AG04450 (cell line): ENCODE results near the gene GLOD5. TPM values are rescaled to one million over a fixed set of nuclear protein-coding genes. Genes with fewer than 3 reads are reported as not detected.
"Not testable (repeated sequence)": the region's sequence is repeated elsewhere in the genome, so short reads cannot be mapped to it uniquely, and the experiment has no call there.

Experiments used
- CTCF ChIA-PET: fragments of 300-600, 350-600 bp; formaldehyde crosslinking; extraction: SDS; loops from one replicate; lab custom pipeline; 2022; ENCODE audit warnings: antibody characterized with exemption, inconsistent platforms; lab: Charles Lee
- POLR2A ChIA-PET: fragments of 350-600 bp; formaldehyde crosslinking; extraction: SDS; loops from one replicate; lab custom pipeline; 2021; ENCODE audit warnings: antibody characterized with exemption, inconsistent platforms; lab: Yijun Ruan, JAX
- DNase-seq: peaks from one replicate; pipeline ENCODE4 v3.0.0-alpha.2; 2011; ENCODE audit warnings: low read depth, low spot score
- H3K27ac ChIP-seq: one replicate; pipeline ENCODE4 v1.5.1; 2012; ENCODE audit warnings: low read depth, low read length, control low read depth
- H3K27me3 ChIP-seq: one replicate; pipeline ENCODE4 v1.6.0; 2012; ENCODE audit warnings: low read length; ENCODE audit not compliant: control insufficient read depth, insufficient read depth
- H3K4me3 ChIP-seq: 2 replicates; pipeline ENCODE4 v1.5.1; 2011; ENCODE audit warnings: mild to moderate bottlenecking, low read depth, low read length, control low read depth
- H3K9me3 ChIP-seq: 2 replicates; pipeline ENCODE4 v1.5.1; 2012; ENCODE audit warnings: low read length; ENCODE audit not compliant: control insufficient read depth, insufficient read depth
- polyA plus RNA-seq: library from polyadenylated mRNA; depleted of rRNA; stranded (reverse); fragments of >200 nt; gene quantifications from 2 replicates; pipeline ENCODE4 v1.2.3, GENCODE V29; 2011; rRNA removed
- small RNA-seq: library from RNA; depleted of rRNA; stranded (forward); fragments of <200 nt; gene quantifications from one replicate; pipeline ENCODE3, GENCODE V24; 2012; ENCODE audit warnings: low read depth; ENCODE audit not compliant: insufficient read length
- TF ChIP-seq, protein P1 (sequence below): IDR thresholded peaks from 2 replicates; pipeline ENCODE4 v1.5.1; 2011; ENCODE audit warnings: low read depth, low read length, control low read depth, inconsistent platforms

GLOD5 gene
- polyA plus RNA-seq, 1 experiment, result not detected

DNA sequence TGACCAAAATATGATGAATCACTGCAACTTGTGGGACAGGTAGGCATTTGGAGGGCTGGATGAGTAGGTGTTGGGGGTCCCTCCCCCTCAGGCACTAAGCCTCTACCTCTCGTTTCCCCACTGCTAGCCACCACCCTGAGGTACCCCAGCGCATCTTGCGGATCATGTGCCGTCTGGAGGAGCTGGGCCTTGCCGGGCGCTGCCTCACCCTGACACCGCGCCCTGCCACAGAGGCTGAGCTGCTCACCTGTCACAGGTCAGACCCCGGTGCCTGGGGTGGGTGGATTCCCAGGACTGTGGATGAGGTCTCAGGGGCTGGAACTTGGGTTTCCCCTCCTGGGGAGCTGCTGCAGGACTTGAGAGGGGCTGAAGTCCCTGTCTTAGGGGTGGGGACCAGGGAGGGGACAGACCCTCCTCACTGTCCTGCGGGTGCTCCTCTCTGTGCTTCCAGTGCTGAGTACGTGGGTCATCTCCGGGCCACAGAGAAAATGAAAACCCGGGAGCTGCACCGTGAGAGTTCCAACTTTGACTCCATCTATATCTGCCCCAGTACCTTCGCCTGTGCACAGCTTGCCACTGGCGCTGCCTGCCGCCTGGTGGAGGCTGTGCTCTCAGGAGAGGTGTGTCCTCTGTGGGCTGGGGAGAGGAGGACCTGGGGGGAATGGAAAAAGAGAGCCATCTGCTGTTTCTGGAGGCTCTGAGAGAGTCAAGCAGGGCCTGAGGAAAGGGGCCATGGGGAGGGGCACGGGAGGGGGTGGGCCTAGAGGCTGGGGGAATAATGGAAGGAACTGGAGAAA is 54.7 kb downstream of the GLOD5 start:
- ChIA-PET POLR2A (no interaction called here), CTCF (no interaction called here)
- Histone ChIP-seq H3K9me3 (no peaks in the 10 kb centered on the region), H3K27me3 (no peaks in the 10 kb centered on the region), H3K4me3 (no peak overlapping the region), H3K27ac (no peak overlapping the region)
- TF ChIP-seq, protein P1, sequence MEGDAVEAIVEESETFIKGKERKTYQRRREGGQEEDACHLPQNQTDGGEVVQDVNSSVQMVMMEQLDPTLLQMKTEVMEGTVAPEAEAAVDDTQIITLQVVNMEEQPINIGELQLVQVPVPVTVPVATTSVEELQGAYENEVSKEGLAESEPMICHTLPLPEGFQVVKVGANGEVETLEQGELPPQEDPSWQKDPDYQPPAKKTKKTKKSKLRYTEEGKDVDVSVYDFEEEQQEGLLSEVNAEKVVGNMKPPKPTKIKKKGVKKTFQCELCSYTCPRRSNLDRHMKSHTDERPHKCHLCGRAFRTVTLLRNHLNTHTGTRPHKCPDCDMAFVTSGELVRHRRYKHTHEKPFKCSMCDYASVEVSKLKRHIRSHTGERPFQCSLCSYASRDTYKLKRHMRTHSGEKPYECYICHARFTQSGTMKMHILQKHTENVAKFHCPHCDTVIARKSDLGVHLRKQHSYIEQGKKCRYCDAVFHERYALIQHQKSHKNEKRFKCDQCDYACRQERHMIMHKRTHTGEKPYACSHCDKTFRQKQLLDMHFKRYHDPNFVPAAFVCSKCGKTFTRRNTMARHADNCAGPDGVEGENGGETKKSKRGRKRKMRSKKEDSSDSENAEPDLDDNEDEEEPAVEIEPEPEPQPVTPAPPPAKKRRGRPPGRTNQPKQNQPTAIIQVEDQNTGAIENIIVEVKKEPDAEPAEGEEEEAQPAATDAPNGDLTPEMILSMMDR, result no peak
- no peak for DNase-seq

DNA sequence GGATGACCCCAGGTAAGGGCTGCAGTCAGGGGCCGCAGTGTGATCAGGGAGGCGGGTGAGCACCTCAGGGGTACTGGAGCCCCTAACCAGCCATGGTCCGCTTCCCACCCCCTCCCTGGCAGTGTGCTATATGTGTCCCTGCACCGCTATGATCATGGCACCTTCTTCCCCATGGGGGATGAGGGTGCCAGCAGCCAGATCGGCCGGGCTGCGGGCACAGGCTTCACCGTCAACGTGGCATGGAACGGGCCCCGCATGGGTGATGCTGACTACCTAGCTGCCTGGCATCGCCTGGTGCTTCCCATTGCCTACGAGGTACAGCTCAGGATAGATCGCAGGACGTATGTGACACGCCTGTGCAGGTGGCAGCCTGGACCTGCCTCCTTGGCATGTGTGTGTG is 56.6 kb downstream of the GLOD5 start:
- POLR2A ChIA-PET, result no interaction called here
- no peak overlapping the region for H3K27ac ChIP-seq
- H3K4me3 ChIP-seq, result no peak overlapping the region
- no peak for DNase-seq
- TF ChIP-seq, protein P1, result no peak
- H3K9me3 ChIP-seq, result no peaks in the 10 kb centered on the region
- CTCF ChIA-PET, result no interaction called here
- H3K27me3 ChIP-seq, result no peaks in the 10 kb centered on the region

DNA sequence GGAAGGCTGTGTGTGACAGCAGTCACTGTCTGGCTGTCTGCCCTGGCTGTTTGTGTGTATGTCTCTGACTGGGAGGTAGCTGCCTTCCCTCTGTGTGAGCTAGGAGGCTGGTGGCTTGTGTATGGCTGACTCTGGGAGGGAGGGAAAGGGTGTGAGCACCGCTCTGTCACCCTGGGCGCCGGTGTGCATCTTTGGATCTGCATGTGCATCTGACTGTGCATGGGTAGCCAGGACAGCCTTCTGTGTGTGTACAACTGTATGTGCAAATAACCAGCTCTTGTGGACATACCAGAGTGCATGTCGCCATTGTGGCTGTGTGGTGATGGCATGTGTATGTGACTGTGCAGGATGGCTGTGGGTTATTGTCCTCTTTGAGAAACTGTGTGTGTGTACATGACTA is 57.3 kb downstream of the GLOD5 start:
- no peaks in the 10 kb centered on the region for H3K9me3 ChIP-seq
- TF ChIP-seq, protein P1, result no peak
- ChIA-PET POLR2A (no interaction called here), CTCF (no interaction called here)
- no peak overlapping the region for H3K4me3 ChIP-seq
- DNase-seq, result no peak
- no peaks in the 10 kb centered on the region for H3K27me3 ChIP-seq
- no peak overlapping the region for H3K27ac ChIP-seq

DNA sequence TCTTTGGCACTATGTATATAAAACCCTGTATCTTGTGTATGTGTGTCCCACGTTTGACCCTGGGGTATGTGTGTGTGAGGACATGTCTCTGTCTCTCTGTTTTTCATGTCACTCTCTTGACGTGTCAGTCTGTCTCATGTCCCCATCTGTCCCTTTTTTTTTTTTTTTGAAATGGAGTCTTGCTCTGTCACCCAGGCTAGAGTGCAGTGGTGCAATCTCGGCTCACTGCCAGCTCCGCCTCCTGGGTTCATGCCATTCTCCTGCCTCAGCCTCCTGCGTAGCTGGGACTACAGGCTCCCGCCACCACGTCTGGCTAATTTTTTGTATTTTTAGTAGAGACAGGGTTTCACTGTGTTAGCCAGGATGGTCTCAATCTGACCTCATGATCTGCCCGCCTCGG is 57.8 kb downstream of the GLOD5 start:
- POLR2A ChIA-PET, H3K27ac ChIP-seq, CTCF ChIA-PET, H3K27me3 ChIP-seq, H3K4me3 ChIP-seq, H3K9me3 ChIP-seq, DNase-seq: not testable (repeated sequence)

DNA sequence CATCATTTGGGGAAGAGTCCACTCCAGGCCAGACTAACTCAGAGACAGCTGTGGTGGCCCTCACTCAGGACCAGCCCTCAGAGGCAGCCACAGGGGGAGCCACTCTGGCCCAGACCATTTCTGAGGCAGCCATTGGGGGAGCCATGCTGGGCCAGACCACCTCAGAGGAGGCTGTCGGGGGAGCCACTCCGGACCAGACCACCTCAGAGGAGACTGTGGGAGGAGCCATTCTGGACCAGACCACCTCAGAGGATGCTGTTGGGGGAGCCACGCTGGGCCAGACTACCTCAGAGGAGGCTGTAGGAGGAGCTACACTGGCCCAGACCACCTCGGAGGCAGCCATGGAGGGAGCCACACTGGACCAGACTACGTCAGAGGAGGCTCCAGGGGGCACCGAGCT is 61.5 kb downstream of the GLOD5 start:
- Histone ChIP-seq H3K4me3 (no peak overlapping the region), H3K27me3 (no peaks in the 10 kb centered on the region), H3K9me3 (peaks cover 6% of the 10 kb centered on the region), H3K27ac (no peak overlapping the region)
- DNase-seq, result no peak
- CTCF ChIA-PET, result no interaction called here
- POLR2A ChIA-PET, result no interaction called here
- TF ChIP-seq, protein P1, result no peak

Small RNA genes within 50 kb of the gene (small RNA-seq; reads per million reads assigned to genes)
- not detected for gene RNU6-1056P
- gene RNU6-29P, result not detected

Other genes starting within 250 kb of the GLOD5 start
- 19.8 and 23.8 TPM in 2 replicates for gene EBP, start 239.9 kb upstream of the GLOD5 start, polyA plus RNA-seq
- 7.9 and 9.3 TPM in 2 replicates for gene TBC1D25, start 222.0 kb upstream of the GLOD5 start, polyA plus RNA-seq
- 294 and 317 TPM in 2 replicates for gene RBM3, start 187.3 kb upstream of the GLOD5 start, polyA plus RNA-seq
- gene WDR13, start 164.3 kb upstream of the GLOD5 start, polyA plus RNA-seq, result 24.1 and 50.3 TPM in 2 replicates
- 0.14 TPM in 1 of 2 replicates, not detected in the other for gene WAS, start 77.9 kb upstream of the GLOD5 start, polyA plus RNA-seq
- 2.4 and 3.1 TPM in 2 replicates for gene SUV39H1, start 65.0 kb upstream of the GLOD5 start, polyA plus RNA-seq
- not detected in 2 replicates for gene GATA1, start 24.8 kb downstream of the GLOD5 start, polyA plus RNA-seq
- 20.5 and 22.8 TPM in 2 replicates for gene HDAC6, start 40.3 kb downstream of the GLOD5 start, polyA plus RNA-seq
- gene ERAS, start 64.8 kb downstream of the GLOD5 start, polyA plus RNA-seq, result not detected in 2 replicates
- gene PCSK1N, start 73.9 kb downstream of the GLOD5 start, polyA plus RNA-seq, result not detected in 2 replicates
- 31.2 and 42.1 TPM in 2 replicates for gene TIMM17B, start 136.0 kb downstream of the GLOD5 start, polyA plus RNA-seq
- 49.5 and 69.3 TPM in 2 replicates for gene PQBP1, start 136.2 kb downstream of the GLOD5 start, polyA plus RNA-seq
- gene SLC35A2, start 149.9 kb downstream of the GLOD5 start, polyA plus RNA-seq, result 39.2 and 47.5 TPM in 2 replicates
- gene PIM2, start 157.3 kb downstream of the GLOD5 start, polyA plus RNA-seq, result 3.8 TPM in 2 replicates
- gene OTUD5, start 195.9 kb downstream of the GLOD5 start, polyA plus RNA-seq, result 51.3 and 52.0 TPM in 2 replicates
- 1.2 and 1.5 TPM in 2 replicates for gene KCND1, start 210.1 kb downstream of the GLOD5 start, polyA plus RNA-seq
- gene GRIPAP1, start 240.5 kb downstream of the GLOD5 start, polyA plus RNA-seq, result 24.3 and 25.0 TPM in 2 replicates